Placental epithelial cell (primary cell): ENCODE results near the gene EPHB3. TPM values are rescaled to one million over a fixed set of nuclear protein-coding genes. Genes with fewer than 3 reads are reported as not detected.

Experiments used
- total RNA-seq: library from RNA; depleted of rRNA; stranded (reverse); fragments of >200 nt; gene quantifications from 2 replicates; pipeline ENCODE4 v1.2.3, GENCODE V29; 2012

The EPHB3 gene
- total RNA-seq = 3.7 and 4.7 TPM in 2 replicates

DNA sequence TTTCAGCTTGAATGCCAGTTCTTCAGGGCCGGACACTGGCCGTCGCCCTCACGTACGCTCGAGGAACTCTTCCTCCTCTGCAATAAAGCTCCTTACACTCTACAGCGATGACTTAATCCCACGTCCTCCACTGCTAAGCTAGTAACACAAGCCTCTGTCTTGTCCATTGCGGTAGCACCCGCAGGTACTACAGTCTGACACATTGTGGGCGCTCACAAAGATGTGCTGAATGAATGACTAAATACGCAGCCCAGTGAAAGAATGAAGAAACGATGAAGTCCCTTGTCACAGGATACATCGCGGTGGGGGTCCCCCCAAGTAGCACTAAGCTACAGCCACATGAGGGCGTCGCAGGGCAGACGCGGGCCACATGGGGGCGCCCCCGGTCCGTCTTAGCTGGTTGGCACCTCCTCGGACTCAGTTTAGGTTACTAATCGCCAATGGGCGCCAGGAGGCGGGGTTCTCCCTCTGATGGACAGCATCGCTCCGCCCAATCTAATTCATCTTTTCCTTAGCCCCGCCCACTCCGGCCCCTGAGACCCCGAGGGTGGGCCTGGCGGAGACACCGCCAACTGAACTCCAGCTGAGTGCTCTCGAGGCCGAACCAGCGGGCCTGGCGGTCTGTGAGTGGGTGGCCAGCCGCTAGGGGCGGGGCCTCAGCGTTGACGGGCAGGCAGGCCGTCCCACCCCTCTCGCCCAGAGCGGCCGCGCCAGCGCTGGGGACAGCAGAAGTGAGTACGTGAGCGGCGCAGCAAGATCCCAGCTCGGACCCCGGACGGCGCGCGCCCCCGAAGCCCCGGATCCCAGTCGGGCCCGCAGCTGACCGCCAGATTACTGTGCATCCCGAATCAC is at the start of gene EPHB3:
Gene EPHB3 (plus strand): TSS at position 725 of the 852 bp plus-strand sequence. CDS start 451 bp downstream, outside the sequence.

Other genes with a start within 250 kb of the EPHB3 start
- gene EIF4G1, start 247.2 kb upstream of the EPHB3 start, total RNA-seq = 280 and 405 TPM in 2 replicates
- gene FAM131A, start 224.2 kb upstream of the EPHB3 start, total RNA-seq = 11.4 and 20.4 TPM in 2 replicates
- gene CLCN2, start 200.2 kb upstream of the EPHB3 start, total RNA-seq = 5.6 and 10.2 TPM in 2 replicates
- 39.3 and 56.6 TPM in 2 replicates for gene POLR2H, start 200.1 kb upstream of the EPHB3 start, total RNA-seq
- gene THPO, start 183.6 kb upstream of the EPHB3 start, total RNA-seq = not detected in 2 replicates
- under 0.01 TPM in 1 of 2 replicates, not detected in the other for gene CHRD, start 181.7 kb upstream of the EPHB3 start, total RNA-seq
- gene MAGEF1, start 150.3 kb downstream of the EPHB3 start, total RNA-seq = 18.5 and 19.6 TPM in 2 replicates